OCI-M1 (cell line): ENCODE results near the gene ZMIZ1.

ENCODE experiments used
- DNase-seq: peaks from one replicate; lab custom pipeline; 2025; lab: John Stamatoyannopoulos, UW

The ZMIZ1 gene

GRCh38 chr10:79186486-79187120 is 117.8 kb downstream of the ZMIZ1 start:
- DNase-seq = no peak

- DNase-seq = no peak
Observed at GRCh38 chr10:79187121-79187940, 118.6 kb downstream of the ZMIZ1 start.

- no peak for DNase-seq
Observed at GRCh38 chr10:79188154-79188965, 119.6 kb downstream of the ZMIZ1 start.

GRCh38 chr10:79189181-79189580 is 120.4 kb downstream of the ZMIZ1 start:
- no peak for DNase-seq

GRCh38 chr10:79189853-79190435 is 121.2 kb downstream of the ZMIZ1 start:
- DNase-seq = no peak

- DNase-seq = no peak
Observed at GRCh38 chr10:79190740-79191261, 122.0 kb downstream of the ZMIZ1 start.

GRCh38 chr10:79191951-79192676 is 123.3 kb downstream of the ZMIZ1 start:
- no peak for DNase-seq

- no peak for DNase-seq
Observed at GRCh38 chr10:79192677-79193003, 123.9 kb downstream of the ZMIZ1 start.

- DNase-seq = no peak
Observed at GRCh38 chr10:79193694-79194382, 125.1 kb downstream of the ZMIZ1 start.

GRCh38 chr10:79195091-79195923 is 126.5 kb downstream of the ZMIZ1 start:
- peak; percentile 92 for DNase-seq

GRCh38 chr10:79196470-79197461 is 128.0 kb downstream of the ZMIZ1 start:
- peak; percentile 79 for DNase-seq

GRCh38 chr10:79197558-79197957 is 128.8 kb downstream of the ZMIZ1 start:
- no peak for DNase-seq

GRCh38 chr10:79200346-79200745 is 131.6 kb downstream of the ZMIZ1 start:
- no peak for DNase-seq

- no peak for DNase-seq
Observed at GRCh38 chr10:79201706-79202105, 132.9 kb downstream of the ZMIZ1 start.

- peak; percentile 67 for DNase-seq
Observed at GRCh38 chr10:79202188-79203013, 133.6 kb downstream of the ZMIZ1 start.

GRCh38 chr10:79203014-79203644 is 134.4 kb downstream of the ZMIZ1 start:
- DNase-seq = no peak

- no peak for DNase-seq
Observed at GRCh38 chr10:79203833-79204232, 135.1 kb downstream of the ZMIZ1 start.
